ENCODE results near the gene TNC. TPM values are rescaled to one million over a fixed set of nuclear protein-coding genes. Genes with fewer than 3 reads are reported as not detected.

TNC gene
- total RNA-seq, 4 donors from 2014 or later, result 8.5 to 75.1 (median 45.4) TPM

DNA sequence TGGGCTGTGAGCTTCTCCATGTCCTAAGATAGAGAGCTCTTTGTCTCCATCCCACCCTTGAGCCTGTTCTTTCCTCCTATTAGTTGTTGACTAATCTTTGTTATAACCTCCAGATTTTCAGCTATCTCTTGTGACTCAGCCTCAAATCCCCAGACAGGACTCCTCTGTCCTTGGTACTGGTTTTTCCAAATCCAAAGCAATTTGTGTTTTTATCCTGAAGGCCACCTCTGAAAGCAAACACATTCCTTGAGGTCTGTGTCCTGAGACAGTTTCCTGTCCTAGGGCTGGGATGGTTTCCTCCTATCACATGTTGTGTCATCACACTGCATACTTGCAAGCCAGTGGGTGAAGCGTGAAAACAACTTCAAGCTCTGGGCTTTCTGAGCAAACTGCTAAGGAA, 8.5 kb downstream of the TNC start:
- DNase-seq, result no peak
- Histone ChIP-seq H3K4me1 (peaks cover 0 to 55% (median 20%) of the 10 kb centered on the region in 3 donors), H3K4me3 (no peak overlapping the region), H3K27ac (no peak overlapping the region), H3K9me3 (no peaks in the 10 kb centered on the region), H3K27me3 (peaks cover 0 to 20% (median 0%) of the 10 kb centered on the region in 4 donors), H3K36me3 (no peaks in the 10 kb centered on the region)
- TF ChIP-seq, protein P1, sequence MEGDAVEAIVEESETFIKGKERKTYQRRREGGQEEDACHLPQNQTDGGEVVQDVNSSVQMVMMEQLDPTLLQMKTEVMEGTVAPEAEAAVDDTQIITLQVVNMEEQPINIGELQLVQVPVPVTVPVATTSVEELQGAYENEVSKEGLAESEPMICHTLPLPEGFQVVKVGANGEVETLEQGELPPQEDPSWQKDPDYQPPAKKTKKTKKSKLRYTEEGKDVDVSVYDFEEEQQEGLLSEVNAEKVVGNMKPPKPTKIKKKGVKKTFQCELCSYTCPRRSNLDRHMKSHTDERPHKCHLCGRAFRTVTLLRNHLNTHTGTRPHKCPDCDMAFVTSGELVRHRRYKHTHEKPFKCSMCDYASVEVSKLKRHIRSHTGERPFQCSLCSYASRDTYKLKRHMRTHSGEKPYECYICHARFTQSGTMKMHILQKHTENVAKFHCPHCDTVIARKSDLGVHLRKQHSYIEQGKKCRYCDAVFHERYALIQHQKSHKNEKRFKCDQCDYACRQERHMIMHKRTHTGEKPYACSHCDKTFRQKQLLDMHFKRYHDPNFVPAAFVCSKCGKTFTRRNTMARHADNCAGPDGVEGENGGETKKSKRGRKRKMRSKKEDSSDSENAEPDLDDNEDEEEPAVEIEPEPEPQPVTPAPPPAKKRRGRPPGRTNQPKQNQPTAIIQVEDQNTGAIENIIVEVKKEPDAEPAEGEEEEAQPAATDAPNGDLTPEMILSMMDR (IDR thresholded peaks at IDR 0.05), result no peak
- TF ChIP-seq POLR2A (IDR thresholded peaks at IDR 0.05), result no peak
- 71 to 86% methylated on average over 1 of the region's 1 CpG for WGBS, 2 donors
- intact Hi-C loops (cut with DNase I), result no loop called here

DNA sequence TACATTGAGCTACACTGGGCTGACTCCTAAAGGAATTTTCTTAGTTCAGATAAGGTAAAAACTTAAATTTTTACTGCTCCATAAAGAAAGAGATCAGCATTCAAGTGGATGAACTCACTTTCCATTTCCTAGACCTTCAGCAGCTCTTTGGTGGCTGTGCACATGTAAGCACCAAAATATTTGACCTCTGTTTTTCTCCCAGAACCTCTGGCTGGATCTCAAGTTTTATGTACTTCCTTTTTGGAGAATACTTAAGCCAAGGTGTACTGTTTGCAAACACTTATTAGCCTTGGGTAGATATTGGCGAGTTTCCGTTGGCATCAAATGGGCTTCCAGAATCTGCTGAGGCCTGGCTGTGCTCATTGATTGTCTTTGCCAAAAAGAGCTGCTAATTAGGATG, 10.3 kb downstream of the TNC start:
- WGBS, 2 donors, result 30 to 36% methylated on average over 2 of the region's 2 CpGs
- peaks cover 0 to 4% (median 0%) of the 10 kb centered on the region in 4 donors for H3K27me3 ChIP-seq
- H3K36me3 ChIP-seq, result no peaks in the 10 kb centered on the region
- H3K4me3 ChIP-seq, result no peak overlapping the region
- TF ChIP-seq, protein P1 (IDR thresholded peaks at IDR 0.05), result no peak
- TF ChIP-seq POLR2A (IDR thresholded peaks at IDR 0.05), result no peak
- no peaks in the 10 kb centered on the region for H3K9me3 ChIP-seq
- H3K27ac ChIP-seq, result peak overlapping the region in 2 of 4 donors; percentile 53 to 64
- H3K4me1 ChIP-seq, result peaks cover 0 to 54% (median 23%) of the 10 kb centered on the region in 3 donors
- DNase-seq, result no peak
- intact Hi-C loops (cut with DNase I), result no loop called here

DNA sequence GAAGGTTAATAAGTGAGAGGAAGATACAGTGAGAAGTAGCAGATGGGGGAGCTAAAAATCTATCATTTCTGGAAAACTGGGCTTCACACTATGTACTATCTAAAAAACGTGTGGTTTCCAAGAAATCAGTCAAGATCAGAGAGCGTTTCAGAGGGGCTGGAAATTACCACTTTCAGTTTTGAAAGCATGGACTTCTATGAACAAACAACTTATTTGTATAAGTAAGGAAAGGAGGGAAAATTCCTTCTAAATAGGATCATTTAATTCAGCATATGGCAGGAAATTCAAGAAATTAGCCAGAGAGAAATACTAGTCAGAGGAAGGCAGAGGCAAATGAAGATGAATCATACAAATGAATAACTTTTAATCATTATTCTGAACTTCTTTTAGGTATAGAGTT, 11.3 kb downstream of the TNC start:
- TF ChIP-seq, protein P1 (IDR thresholded peaks at IDR 0.05), result no peak
- TF ChIP-seq POLR2A (IDR thresholded peaks at IDR 0.05), result no peak
- Histone ChIP-seq H3K4me1 (peaks cover 0 to 54% (median 23%) of the 10 kb centered on the region in 3 donors), H3K27ac (peak overlapping the region; percentile 25 to 74 (median 58)), H3K4me3 (no peak overlapping the region), H3K27me3 (peaks cover 0 to 3% (median 0%) of the 10 kb centered on the region in 4 donors), H3K9me3 (no peaks in the 10 kb centered on the region), H3K36me3 (no peaks in the 10 kb centered on the region)
- no peak for DNase-seq
- intact Hi-C loops (cut with DNase I), result no loop called here
- WGBS, 2 donors, result 5 to 13% methylated on average over 2 of the region's 2 CpGs

DNA sequence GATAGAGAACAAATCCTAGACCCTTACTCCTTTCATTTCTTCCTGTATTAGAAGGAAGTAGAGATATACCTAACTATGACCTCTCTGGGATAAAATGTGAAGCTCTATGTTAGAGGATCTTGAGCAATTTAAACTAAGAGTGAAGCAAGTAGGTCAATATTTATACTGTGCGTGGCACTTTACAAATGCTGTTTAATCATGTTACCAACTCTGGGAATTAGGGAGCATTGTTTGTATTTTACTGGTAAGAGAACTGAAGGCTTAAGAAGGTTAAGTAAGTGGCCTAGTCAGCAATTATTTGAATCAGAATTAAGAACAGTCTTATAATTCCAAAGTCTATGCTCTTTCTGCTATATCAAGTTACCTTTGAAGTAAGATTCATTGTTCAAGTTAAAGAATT, 12.0 kb downstream of the TNC start:
- Histone ChIP-seq H3K36me3 (no peaks in the 10 kb centered on the region), H3K4me1 (peaks cover 0 to 54% (median 23%) of the 10 kb centered on the region in 3 donors), H3K27ac (peak overlapping the region; percentile 49 to 74 (median 58)), H3K4me3 (no peak overlapping the region), H3K9me3 (no peaks in the 10 kb centered on the region), H3K27me3 (no peaks in the 10 kb centered on the region)
- no peak for DNase-seq
- intact Hi-C loops (cut with DNase I), result no loop called here
- no peak for TF ChIP-seq POLR2A (IDR thresholded peaks at IDR 0.05)
- TF ChIP-seq, protein P1 (IDR thresholded peaks at IDR 0.05), result no peak
- WGBS, 2 donors, result 26 to 36% methylated on average over 1 of the region's 1 CpG

DNA sequence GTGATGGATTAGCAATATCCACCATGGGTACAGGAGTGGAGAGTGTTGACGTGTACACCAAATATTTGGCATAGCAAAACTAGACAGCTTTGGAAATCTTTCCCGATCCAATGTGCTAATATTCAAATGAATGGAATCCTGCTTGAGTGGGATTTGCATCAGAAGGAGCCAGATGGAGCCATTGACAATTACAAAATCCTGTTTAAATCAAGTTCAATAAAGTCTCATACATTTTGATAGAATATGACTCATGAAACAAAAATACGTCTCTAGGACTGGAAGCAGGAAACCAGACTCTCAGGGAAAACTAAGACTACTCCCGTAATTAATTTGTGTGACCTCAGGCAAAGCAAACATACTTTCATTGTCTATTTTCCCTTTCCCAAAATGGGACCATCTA, 13.0 kb downstream of the TNC start:
- Histone ChIP-seq H3K27ac (peak overlapping the region; percentile 49 to 74 (median 58)), H3K9me3 (no peaks in the 10 kb centered on the region), H3K4me3 (no peak overlapping the region), H3K36me3 (no peaks in the 10 kb centered on the region), H3K4me1 (peaks cover 0 to 56% (median 23%) of the 10 kb centered on the region in 3 donors), H3K27me3 (no peaks in the 10 kb centered on the region)
- no peak for DNase-seq
- TF ChIP-seq, protein P1 (IDR thresholded peaks at IDR 0.05), result no peak
- no peak for TF ChIP-seq POLR2A (IDR thresholded peaks at IDR 0.05)
- whole genome bisulfite sequencing, 2 donors, result 30 to 35% methylated on average over 4 of the region's 4 CpGs
- intact Hi-C loops (cut with DNase I), result no loop called here
